Measurements from ENCODE around the gene SDHA.

- TF ChIP-seq CTCF (IDR thresholded peaks at IDR 0.05) (no peak), POLR2AphosphoS5 (IDR thresholded peaks at IDR 0.05) (no peak), POLR2A (IDR thresholded peaks at IDR 0.05; ENCODE audit: low read depth) (no peak), EP300 (IDR thresholded peaks at IDR 0.05) (no peak)
Observed at GRCh38 chr5:305459-305858, 87.3 kb downstream of the SDHA start.

All from esophagus muscularis mucosa (tissue), 4 donors.